Measurements from ENCODE around the gene COP1. TPM values are rescaled to one million over a fixed set of nuclear protein-coding genes. Genes with fewer than 3 reads are reported as not detected.

The COP1 gene
- total and polyA plus RNA-seq, 2 of the 8 experiments (the other 6 are each of a cell fraction or from before 2014, with no cell fraction given): 26.2 to 44.9 TPM

DNA sequence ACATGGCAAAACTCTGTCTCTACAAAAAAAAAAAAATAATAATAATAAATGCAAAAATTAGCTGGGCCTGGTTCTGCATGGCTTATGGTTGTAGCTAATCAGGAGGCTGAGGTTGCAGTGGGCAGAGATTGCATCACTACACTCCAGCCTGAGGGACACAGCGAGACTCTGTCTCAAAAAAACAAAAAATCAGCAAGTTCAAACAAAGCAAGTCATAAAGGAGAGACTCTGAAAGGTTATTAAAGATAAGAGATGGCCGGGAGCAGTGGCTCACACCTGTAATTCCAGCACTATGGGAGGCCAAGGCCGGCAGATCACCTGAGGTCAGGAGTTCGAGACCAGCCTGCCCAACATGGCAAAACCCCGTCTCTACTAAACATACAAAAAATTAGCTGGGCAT lies 28.8 kb downstream of the COP1 start:
- ChIA-PET POLR2A (ENCODE audit: partially characterized antibody) (no interaction called here), CTCF (ENCODE audit: partially characterized antibody) (no interaction called here)
- TF ChIP-seq POU5F1 (IDR thresholded peaks at IDR 0.05; ENCODE audit: low read depth, low read length) (no peak), BRCA1 (IDR thresholded peaks at IDR 0.05; ENCODE audit: low read depth, low read length) (no peak), BACH1 (IDR thresholded peaks at IDR 0.05; ENCODE audit: low read length) (no peak), GTF2F1 (IDR thresholded peaks at IDR 0.05; ENCODE audit: borderline replicate concordance, low read depth, low read length) (no peak), NRF1 (IDR thresholded peaks at IDR 0.05; ENCODE audit: low read depth, low read length) (no peak), PHF8 (conservative IDR thresholded peaks at IDR 0.05; ENCODE audit: low read depth, low read length) (no peak)
- DNase-seq (ENCODE audit: low read depth in 1 of 2, low spot score in 2 of 2): no peak
- H2BK20ac ChIP-seq (ENCODE audit: low read length): no peak overlapping the region
- no peaks in the 10 kb centered on the region for H3K27me3 ChIP-seq (replicated peaks in 1 of 4; ENCODE audit: control insufficient read depth in 3 of 4, extremely low read depth in 1 of 4, insufficient read depth in 3 of 4, low read length in 3 of 4)
- H3K4me1 ChIP-seq (replicated peaks in 1 of 4; ENCODE audit: control insufficient read depth in 3 of 4, insufficient read depth in 4 of 4, low read length in 3 of 4): 0 out of 7 replicates have a peak, but pooled peaks cover 0 to 2% (median 0%) of the 10 kb centered on the region in 4 experiments
- peaks cover 0 to 54% of the 10 kb centered on the region in 2 experiments; a peak in 2 of 4 replicates for H3K79me2 ChIP-seq (ENCODE audit: control insufficient read depth in 1 of 2, insufficient read depth in 2 of 2, low read length in 2 of 2)
- no peak overlapping the region for H3K9ac ChIP-seq (replicated peaks in 1 of 4; ENCODE audit: extremely low read depth in 1 of 4, low read depth in 3 of 4, low read length in 3 of 4)
- H2BK15ac ChIP-seq (ENCODE audit: low read length): no peak overlapping the region
- H3K79me1 ChIP-seq (ENCODE audit: low read depth, low read length): peaks cover 3% of the 10 kb centered on the region; the same call in 1 of the 2 replicates
- no peak overlapping the region for H2BK5ac ChIP-seq (ENCODE audit: low read depth, low read length)
- no peak overlapping the region for H3K18ac ChIP-seq (ENCODE audit: extremely low read depth, low read length)
- no peak overlapping the region for H3K56ac ChIP-seq (replicated peaks; ENCODE audit: insufficient read length, low read depth, low read length)
- no peak overlapping the region for H3K4me3 ChIP-seq (ENCODE audit: extremely low read depth in 1 of 4, insufficient read depth in 2 of 4, low read depth in 3 of 4, low read length in 4 of 4)
- H3K36me3 ChIP-seq (ENCODE audit: control insufficient read depth in 2 of 4, insufficient read depth in 4 of 4, low read length in 3 of 4): peaks cover 0 to 2% (median 0%) of the 10 kb centered on the region in 4 experiments; a peak in 1 of 8 replicates
- H2BK120ac ChIP-seq (replicated peaks; ENCODE audit: low read depth, low read length): no peak overlapping the region
- FAIRE-seq: no peak
- H4K20me1 ChIP-seq (replicated peaks in 1 of 2; ENCODE audit: control insufficient read depth in 1 of 2, insufficient read depth in 2 of 2, low read length in 2 of 2): peaks cover 0 to 2% of the 10 kb centered on the region in 2 experiments
- no peak overlapping the region for H2AFZ ChIP-seq (ENCODE audit: low read length)
- H4K5ac ChIP-seq (ENCODE audit: insufficient read length, low read depth, low read length): no peak overlapping the region
- no peak overlapping the region for H4K91ac ChIP-seq (replicated peaks; ENCODE audit: insufficient read length, low read length)
- H3K4ac ChIP-seq (replicated peaks; ENCODE audit: insufficient read length, low read depth, low read length): no peak overlapping the region
- H3K9me3 ChIP-seq (ENCODE audit: insufficient read depth in 2 of 2, low read depth in 1 of 2, low read length in 1 of 2): no peaks in the 10 kb centered on the region
- no peak overlapping the region for H4K8ac ChIP-seq (ENCODE audit: extremely low read depth, insufficient read depth, low read length)
- H3K23me2 ChIP-seq (ENCODE audit: low read depth, low read length): no peaks in the 10 kb centered on the region
- H2AK5ac ChIP-seq (ENCODE audit: low read depth, low read length): no peak overlapping the region
- H3K27ac ChIP-seq (ENCODE audit: low read depth, low read length): no peak overlapping the region
- no peak overlapping the region for H3K14ac ChIP-seq (ENCODE audit: insufficient read length)
- no peak overlapping the region for H3K23ac ChIP-seq (ENCODE audit: insufficient read length)
- no peak overlapping the region for H2BK12ac ChIP-seq (ENCODE audit: low read depth, low read length)
- H3K4me2 ChIP-seq (ENCODE audit: insufficient read depth in 1 of 2, low read depth in 2 of 2, low read length in 2 of 2): no peak overlapping the region
- 90% methylated on average over 5 of the region's 5 CpGs; no CpG with 5 or more reads in 1 of the 2 experiments for WGBS, 2 experiments (ENCODE audit: extremely low coverage in 1 of 2, insufficient coverage in 1 of 2, insufficient read length in 1 of 2, insufficient replicate concordance in 2 of 2, low coverage in 1 of 2, low lambda C conversion rate in 2 of 2, missing lambda C conversion rate in 1 of 2)
